GM12864 (cell line): Measurements from ENCODE around the gene DNAJC11.
"Not testable (repeated sequence)": the region's sequence is repeated elsewhere in the genome, so short reads cannot be mapped to it uniquely, and the experiment has no call there.

Experiments
- DNase-seq: peaks from one replicate; pipeline ENCODE4 v3.0.0-alpha.2; 2011; ENCODE audit warnings: low read depth
- H3K4me3 ChIP-seq: 2 replicates; pipeline ENCODE4 v1.5.1; 2011; ENCODE audit warnings: mild to moderate bottlenecking, low read depth, low read length, control low read depth
- CTCF ChIP-seq: IDR thresholded peaks from 2 replicates; pipeline ENCODE4 v1.5.1; 2011; ENCODE audit warnings: low read depth, mild to moderate bottlenecking, moderate library complexity, low read length, control low read depth, inconsistent platforms; ENCODE audit errors: missing control alignments

DNAJC11 gene

GRCh38 chr1:6652986-6653385, 48.6 kb downstream of the DNAJC11 start:
- H3K4me3 ChIP-seq, result no peak overlapping the region
- DNase-seq, result no peak
- no peak for TF ChIP-seq CTCF

DNA sequence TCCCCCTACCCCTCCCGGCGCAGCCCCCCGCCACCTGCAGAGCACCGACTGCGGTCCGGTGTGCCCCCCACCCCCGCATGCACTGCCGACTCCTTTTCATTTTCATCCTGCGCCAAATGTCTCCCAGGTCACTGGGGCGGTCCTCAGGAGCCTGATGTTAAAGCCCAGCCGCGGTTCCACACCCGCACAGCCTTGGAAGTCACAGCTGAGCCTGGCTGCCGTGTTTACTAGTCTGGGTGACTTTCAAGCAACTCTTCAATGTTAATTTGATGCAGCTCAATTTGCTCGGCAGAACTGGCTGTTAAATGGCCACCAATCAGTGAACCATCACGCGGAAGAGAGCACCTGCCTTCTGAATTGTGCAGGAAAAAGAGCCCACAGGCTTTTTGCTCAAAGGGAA, 49.7 kb downstream of the DNAJC11 start:
- DNase-seq, result no peak
- no peak for TF ChIP-seq CTCF
- no peak overlapping the region for H3K4me3 ChIP-seq

GRCh38 chr1:6648556-6648955, 53.1 kb downstream of the DNAJC11 start:
- no peak for TF ChIP-seq CTCF
- H3K4me3 ChIP-seq, result no peak overlapping the region
- no peak for DNase-seq

- peak; percentile 58 for TF ChIP-seq CTCF
- H3K4me3 ChIP-seq, result no peak overlapping the region
- no peak for DNase-seq
Measured at GRCh38 chr1:6646499-6647148, 55.0 kb downstream of the DNAJC11 start.

DNA sequence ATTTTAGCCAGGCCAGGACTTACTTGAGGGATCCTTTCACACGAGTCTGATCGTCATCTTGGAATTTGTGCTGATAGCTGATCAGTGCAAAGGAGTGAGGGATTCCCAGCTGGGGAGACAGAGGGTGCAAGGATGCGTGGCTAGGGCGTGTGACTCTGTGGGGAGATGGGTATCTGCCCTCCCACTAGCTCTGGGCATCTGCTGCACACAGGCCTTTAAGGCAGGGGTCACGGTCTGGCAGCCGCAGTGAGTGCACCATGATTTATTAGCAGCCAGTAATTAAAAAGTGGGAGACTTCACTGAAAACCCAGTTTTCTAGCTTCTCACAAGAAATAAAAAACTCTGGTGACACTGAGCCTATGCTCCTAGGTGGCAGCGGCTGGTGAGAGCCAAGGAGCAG, 56.6 kb downstream of the DNAJC11 start:
- DNase-seq, result no peak
- no peak for TF ChIP-seq CTCF
- H3K4me3 ChIP-seq, result no peak overlapping the region

GRCh38 chr1:6640867-6641266, 60.7 kb downstream of the DNAJC11 start:
- not testable (repeated sequence) for DNase-seq, H3K4me3 ChIP-seq

- no peak for TF ChIP-seq CTCF
- no peak overlapping the region for H3K4me3 ChIP-seq
- DNase-seq, result no peak
Measured at GRCh38 chr1:6638226-6638625, 63.4 kb downstream of the DNAJC11 start.
